ENCODE measurements around the gene KCTD14. TPM values are rescaled to one million over a fixed set of nuclear protein-coding genes. Genes with fewer than 3 reads are reported as not detected.
"Not testable (repeated sequence)": the region's sequence is repeated elsewhere in the genome, so short reads cannot be mapped to it uniquely, and the experiment has no call there.

The KCTD14 gene
- polyA plus RNA-seq, 12 donors, result 0.92 to 2.2 (median 1.2) TPM; not detected in 2

DNA sequence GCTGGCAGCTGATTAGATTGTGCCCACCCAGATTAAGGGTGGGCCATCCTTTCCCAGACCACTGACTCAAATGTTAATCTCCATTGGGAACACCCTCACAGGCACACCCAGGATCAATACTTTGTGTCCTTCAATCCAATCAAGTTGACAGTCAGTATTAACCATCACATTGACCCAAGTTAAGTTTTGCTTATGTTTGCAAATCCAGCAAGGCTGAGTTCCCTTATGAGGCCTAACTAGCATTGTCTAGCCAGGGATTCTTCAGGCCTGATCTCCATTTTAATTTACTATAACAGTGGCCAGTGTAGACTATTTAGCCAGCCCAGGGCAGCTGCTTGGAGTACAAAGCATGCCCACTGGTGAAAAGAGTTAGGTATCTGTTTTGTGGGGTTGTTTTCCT is 2.3 kb upstream of the KCTD14 start:
- DNase-seq, result no peak

GRCh38 chr11:78023426-78023825 is 350 bp upstream of the KCTD14 start:
- DNase-seq, result no peak

DNA sequence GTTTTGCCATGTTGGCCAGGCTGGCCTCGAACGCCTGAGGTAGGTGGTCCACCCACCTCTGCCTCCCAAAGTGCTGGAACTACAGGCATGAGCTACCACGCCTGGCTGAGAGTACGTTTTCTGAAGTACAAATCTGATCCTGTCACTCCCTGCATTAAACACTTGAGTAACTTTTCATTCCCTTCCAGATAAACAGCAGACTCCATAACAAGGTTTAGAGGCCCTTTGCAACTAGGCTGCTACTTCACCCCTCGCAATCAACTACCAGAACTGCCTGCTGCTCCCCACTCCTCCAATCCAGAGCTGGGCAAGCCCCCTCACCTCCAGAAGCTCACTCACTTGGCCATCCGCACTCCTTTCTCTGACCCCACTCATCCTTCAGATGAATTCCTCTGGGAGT is 1.5 kb downstream of the KCTD14 start:
- DNase-seq, result no peak

- DNase-seq, result no peak
Measured at GRCh38 chr11:78020246-78020645, 2.8 kb downstream of the KCTD14 start.

DNA sequence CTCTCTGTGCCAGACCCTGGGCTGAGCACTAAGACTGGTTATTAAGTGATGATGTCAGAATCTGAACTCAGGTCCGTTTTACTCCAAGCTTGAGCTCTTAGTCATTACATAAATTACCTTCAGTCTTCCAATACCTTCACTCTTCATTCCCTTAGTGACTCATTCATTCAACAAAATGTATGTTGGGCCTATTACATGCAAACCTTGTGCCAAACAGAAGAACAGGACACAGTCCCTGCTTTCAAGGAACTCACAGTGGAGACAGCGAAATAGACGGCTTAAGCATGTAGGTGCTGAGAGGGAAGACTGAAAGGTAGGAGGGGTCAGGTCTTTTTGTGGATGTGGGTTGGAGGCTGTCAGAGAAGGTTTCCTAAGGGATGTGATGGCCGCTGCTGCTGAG is 3.3 kb downstream of the KCTD14 start:
- DNase-seq, result no peak

GRCh38 chr11:78015878-78016277 is 7.2 kb downstream of the KCTD14 start:
- no peak for DNase-seq

- not testable (repeated sequence) for DNase-seq
Measured at GRCh38 chr11:78014937-78015520, 8.0 kb downstream of the KCTD14 start.

- no peak for DNase-seq
Measured at GRCh38 chr11:78011301-78011700, 11.8 kb downstream of the KCTD14 start.

GRCh38 chr11:78010755-78011154 is 12.3 kb downstream of the KCTD14 start:
- DNase-seq, result no peak

DNA sequence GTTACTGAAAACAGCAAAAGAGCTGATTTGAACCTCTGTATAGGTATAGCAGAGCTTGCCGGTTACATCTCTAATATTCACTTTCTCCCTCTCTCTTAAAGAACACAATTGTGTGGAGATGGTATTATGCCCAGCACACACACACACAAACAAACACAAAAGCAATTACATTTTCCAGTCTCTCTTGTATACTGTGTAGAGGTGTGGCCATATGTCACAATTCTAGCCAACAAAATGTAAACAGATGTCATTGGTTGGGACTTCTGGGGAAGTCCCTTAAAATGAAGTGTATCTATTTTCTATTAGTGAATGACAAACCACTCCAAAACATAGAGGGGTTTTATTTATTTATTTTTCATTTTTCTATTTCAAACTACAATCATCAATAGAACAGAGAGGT is 12.8 kb downstream of the KCTD14 start:
- no peak for DNase-seq

DNA sequence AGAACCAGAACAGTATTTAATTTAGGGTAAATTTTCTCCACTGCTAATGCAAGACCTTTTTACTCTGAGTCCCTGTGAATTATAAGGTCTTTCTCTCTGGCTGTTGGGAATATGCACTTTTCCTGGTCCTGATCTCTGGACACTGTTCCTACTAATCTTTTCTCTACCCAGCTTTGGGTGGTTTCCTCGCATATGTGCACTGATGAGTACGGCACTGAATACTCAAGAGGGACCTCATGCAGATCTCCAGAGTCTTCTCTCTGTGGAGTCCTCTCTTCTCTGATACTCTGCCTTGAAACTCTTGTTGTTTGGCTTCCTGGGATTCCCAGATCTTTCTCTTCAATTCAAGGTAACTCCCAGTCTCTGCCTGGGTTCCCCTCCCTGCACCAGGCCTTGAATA is 14.0 kb downstream of the KCTD14 start:
- no peak for DNase-seq

DNA sequence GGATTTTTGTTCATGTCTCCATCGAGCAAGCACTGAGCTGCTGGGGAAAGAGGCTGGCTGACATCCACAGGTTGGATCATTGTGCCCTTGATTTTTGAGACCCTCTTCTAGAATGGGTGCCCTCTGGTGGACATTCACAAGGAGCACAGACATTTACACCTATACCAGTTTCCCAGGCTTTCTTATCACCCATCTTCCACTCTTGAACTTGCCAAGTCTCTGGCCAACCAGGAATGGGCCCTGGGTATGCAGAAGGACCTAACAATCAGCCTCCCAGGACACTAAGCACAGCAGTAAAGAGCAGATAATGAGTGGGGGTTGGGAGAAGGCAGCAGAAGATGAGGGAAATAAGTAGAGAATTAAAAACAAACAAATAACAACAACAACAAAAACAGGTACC is 22.9 kb downstream of the KCTD14 start:
- DNase-seq, result peak; percentile 28

GRCh38 chr11:77999446-78000030 is 23.5 kb downstream of the KCTD14 start:
- DNase-seq, result no peak

- DNase-seq, result peak; percentile 100
Measured at GRCh38 chr11:77994434-77995362, 28.4 kb downstream of the KCTD14 start, which contains the start of gene INTS4. Gene INTS4, minus strand, starts transcription at chr11:77994668. Its CDS starts 25 bp downstream, at chr11:77994643.

DNA sequence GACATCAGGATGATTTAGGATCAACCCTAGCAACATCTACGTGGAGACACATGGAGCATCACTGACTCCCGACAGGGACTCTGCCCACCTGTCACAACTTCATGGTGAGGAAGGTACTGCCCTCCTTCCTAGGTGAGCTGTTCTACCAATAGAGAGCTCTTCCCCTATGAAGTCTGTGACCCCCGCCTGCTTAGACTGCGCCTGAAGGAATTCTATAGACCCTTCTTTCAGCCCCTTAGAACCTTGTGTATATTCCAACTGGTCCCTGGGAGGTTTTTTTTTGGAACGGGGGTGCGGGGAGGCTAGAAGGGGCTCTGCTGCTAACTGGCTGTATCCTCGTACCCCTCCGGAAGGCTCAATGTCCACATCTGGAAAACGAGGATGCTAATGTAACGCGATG is 29.2 kb downstream of the KCTD14 start:
- no peak for DNase-seq

DNA sequence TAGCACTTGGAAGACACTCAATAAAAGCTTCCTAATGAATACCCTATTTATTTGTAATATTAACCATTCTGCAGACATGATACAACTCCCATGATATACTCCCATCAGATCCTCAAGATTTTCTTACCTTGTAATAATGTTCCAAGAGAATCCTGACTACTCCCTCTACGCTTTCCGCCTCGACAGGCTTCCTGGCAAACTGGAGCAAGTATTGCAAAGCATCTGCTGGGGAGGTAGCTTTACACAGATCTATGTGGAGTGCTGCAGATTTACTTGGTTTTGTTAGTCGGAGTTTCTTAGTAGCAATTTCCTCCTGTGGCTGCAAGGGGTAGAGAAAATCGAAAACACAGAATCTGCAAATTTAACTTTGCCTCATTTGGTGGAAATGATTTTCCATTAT is 32.1 kb downstream of the KCTD14 start:
- DNase-seq, result no peak

GRCh38 chr11:77986456-77986855 is 36.6 kb downstream of the KCTD14 start:
- not testable (repeated sequence) for DNase-seq

DNA sequence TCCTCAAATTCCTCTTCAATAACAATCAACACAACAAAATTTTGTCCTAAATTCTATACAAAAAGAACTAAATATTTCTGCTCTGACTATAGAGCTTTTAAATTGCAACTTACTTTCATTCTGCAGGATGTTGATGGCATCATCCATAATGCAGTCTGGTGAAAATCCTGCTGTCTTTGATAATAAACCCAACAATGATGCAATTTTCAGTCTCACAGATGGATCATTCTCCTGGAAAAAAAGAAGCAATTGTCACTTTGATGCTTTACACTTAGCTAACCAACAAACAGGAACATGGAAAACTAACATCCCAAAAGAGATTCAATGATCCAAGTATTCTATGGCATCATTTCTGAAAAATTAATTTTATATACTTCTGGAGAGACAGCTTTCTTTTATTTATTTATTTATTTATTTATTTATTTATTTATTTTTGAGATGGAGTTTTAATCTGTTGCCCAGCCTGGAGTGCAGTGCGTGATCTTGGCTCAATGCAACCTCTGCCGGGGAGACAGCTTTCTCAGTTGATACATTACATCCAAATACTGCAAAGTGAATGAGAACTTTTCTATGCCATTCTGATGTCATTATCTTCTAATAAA is 41.6 kb downstream of the KCTD14 start:
- DNase-seq, result no peak

DNA sequence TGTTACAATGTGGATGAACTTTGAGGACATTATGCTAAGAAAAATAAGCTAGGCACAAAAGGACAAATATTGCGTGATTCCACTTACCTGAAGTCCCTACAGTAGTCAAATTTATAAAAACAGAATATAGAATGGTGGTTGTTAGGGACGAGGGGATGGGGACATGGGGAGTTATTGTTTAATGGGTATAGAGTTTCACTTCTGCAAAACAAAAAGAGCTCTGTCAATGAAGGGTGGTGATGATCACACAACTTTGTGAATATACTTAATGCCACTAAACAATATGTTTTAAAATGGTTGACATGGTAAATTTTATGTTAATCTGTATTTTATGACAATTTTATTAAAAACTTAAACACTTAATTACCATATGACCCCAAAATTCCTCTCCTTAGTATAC is 54.7 kb downstream of the KCTD14 start:
- DNase-seq, result no peak

DNA sequence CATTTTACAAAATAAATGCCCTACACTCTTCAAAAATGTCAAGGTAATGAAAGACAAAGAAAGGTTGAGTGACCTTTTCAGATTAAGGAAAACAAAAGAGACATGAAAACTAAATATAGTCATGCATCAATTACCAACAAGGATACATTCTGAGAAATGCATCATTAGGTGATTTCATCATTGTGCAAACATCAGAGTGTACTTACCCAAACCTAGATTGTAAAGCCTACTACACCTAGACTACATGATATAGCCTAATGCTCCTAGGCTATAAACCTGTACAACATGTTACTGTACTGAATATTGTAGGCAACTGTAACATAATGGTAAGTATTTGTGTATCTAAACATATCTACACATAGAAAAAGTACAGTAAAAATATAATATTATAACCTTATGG is 55.3 kb downstream of the KCTD14 start:
- no peak for DNase-seq

DNA sequence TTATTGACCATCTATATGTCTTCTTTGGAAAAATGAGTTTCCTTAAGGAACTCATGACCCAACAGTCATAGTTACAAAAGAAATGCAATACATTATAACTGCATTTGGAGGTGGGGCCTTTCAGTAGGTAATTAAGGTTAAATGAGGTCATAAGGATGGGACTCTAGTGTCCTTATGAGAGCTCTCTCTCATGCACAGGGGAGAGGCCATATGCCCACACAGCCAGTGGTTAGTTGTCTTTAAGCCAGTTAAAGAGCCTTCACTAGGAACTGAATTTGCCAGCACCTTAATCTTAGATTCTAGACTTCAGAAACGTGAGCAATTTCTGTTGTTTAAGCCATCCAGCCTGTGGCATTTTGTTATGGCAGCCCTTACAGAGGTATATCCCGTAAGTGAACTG is 56.0 kb downstream of the KCTD14 start:
- DNase-seq, result no peak

DNA sequence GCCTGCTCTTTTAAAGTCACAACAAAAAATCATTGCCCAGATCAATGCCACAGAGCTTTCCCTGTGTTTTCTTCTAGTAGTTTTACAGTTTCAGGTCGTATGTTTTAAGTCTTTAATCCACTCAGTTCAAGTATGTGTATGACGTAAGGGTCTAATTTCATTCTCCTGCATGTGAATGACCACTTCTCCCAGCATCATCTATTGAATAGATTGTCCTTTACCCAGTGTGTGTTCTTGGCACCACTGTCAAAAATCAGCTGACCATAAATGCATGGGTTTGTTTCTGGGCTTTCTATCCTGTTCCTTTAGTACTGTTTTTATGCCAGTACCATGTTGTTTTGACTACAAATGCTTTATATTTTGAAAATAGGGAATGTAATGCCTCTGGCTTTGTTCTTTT is 56.7 kb downstream of the KCTD14 start:
- DNase-seq, result no peak

Measured in muscle of arm (tissue), 12 donors.